Muscle layer of duodenum (tissue), 2 donors: ENCODE results near the gene CRHR2.

Source experiments
- H3K27ac ChIP-seq: one replicate; pipeline ENCODE4 v1.7.0; 2013; ENCODE audit warnings: mild to moderate bottlenecking, low read length
- H3K27me3 ChIP-seq: one replicate; pipeline ENCODE4 v1.7.0; 2013; ENCODE audit warnings: low read depth, mild to moderate bottlenecking, control low read depth, low read length
- H3K36me3 ChIP-seq, 2 donors: one replicate each; pipeline ENCODE4 v1.7.0; 2013; ENCODE audit warnings: low read length in 2 of 2, control low read depth in 1 of 2, mild to moderate bottlenecking in 1 of 2; ENCODE audit not compliant: insufficient read depth in 2 of 2, control insufficient read depth in 1 of 2
- H3K4me1 ChIP-seq, 2 donors: one replicate each; pipeline ENCODE4 v1.7.0; 2013; ENCODE audit warnings: low read length in 2 of 2, mild to moderate bottlenecking in 2 of 2, control low read depth in 1 of 2, moderate library complexity in 1 of 2; ENCODE audit not compliant: insufficient read depth in 2 of 2, control insufficient read depth in 1 of 2
- H3K4me3 ChIP-seq, 2 donors: one replicate each; pipeline ENCODE4 v1.7.0; 2013; ENCODE audit warnings: low read length in 2 of 2, low read depth in 1 of 2, mild to moderate bottlenecking in 1 of 2
- H3K9me3 ChIP-seq, 2 donors: one replicate each; pipeline ENCODE4 v1.7.0; 2013; ENCODE audit warnings: low read length in 2 of 2, control low read depth in 1 of 2, mild to moderate bottlenecking in 1 of 2; ENCODE audit not compliant: control insufficient read depth in 1 of 2
- donor health status: healthy.

Gene CRHR2

DNA sequence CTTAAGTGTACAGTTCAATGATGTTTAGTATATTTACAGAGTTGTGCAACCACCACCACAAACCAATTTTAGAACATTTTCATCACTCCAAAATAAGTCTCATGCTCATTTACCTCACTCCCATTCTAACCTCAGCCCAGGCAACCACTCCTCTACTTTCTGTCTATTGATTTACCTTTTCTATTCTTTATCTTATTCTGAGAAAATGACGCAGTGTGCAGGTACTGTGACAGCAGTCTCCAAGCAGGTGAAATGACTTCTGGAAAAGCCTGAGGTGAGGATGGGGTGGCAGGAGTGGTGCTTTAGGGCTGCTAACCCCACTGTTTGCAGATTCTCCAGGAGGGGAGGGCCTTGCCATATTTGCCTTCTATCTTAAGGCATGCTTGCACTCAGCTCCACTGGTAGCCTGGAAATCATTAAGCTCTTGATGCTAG, 48.0 kb downstream of the CRHR2 start:
- Histone ChIP-seq H3K4me3 (no peak overlapping the region), H3K4me1 (no peaks in the 10 kb centered on the region), H3K27me3 (no peaks in the 10 kb centered on the region), H3K27ac (no peak overlapping the region), H3K36me3 (peaks cover 42 to 58% of the 10 kb centered on the region in 2 donors), H3K9me3 (no peaks in the 10 kb centered on the region)

DNA sequence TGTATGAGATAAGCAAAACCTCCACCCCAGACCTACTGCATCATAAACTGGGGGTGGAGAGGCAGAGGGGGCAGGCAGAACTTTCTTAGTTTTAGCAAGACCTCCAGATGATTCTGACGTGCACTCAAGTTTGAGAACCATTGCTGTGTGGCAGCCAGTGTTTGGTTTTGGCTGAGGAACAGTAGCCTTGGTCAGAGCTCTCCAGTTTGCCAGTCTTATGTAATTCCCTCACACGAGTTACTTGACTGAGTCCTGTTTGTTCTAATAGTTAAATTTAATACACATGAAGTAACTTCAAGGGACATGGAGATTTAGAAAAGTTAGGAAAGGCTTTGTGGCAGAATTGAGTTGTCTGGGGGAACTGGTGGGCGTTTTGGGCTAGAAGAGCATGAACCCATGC, 49.0 kb downstream of the CRHR2 start:
- no peaks in the 10 kb centered on the region for H3K27me3 ChIP-seq
- no peak overlapping the region for H3K27ac ChIP-seq
- peaks cover 51 to 68% of the 10 kb centered on the region in 2 donors for H3K36me3 ChIP-seq
- H3K4me3 ChIP-seq, result no peak overlapping the region
- no peaks in the 10 kb centered on the region for H3K4me1 ChIP-seq
- no peaks in the 10 kb centered on the region for H3K9me3 ChIP-seq

DNA sequence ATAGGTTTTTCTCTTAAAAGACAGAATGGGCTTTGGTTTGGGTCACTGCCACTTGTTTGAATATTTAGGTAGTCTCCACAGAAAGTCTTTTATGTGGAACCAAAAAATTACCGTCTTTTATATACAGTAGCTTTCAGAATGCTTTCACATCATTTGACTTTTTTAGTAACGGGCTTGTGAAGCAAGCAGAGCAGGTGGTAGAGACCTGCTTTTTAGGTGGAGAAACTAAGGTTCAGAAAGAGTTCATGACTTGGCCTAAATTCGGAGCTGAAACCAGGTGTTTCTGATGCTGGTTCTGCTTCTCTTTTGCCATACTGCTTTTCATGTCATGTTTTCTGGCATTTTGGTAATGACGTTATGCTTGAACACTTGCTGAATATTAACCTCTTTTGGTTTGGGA, 51.3 kb downstream of the CRHR2 start:
- no peaks in the 10 kb centered on the region for H3K27me3 ChIP-seq
- H3K9me3 ChIP-seq, result no peaks in the 10 kb centered on the region
- H3K36me3 ChIP-seq, result peaks cover 55 to 79% of the 10 kb centered on the region in 2 donors
- H3K4me1 ChIP-seq, result no peaks in the 10 kb centered on the region
- no peak overlapping the region for H3K4me3 ChIP-seq
- no peak overlapping the region for H3K27ac ChIP-seq

DNA sequence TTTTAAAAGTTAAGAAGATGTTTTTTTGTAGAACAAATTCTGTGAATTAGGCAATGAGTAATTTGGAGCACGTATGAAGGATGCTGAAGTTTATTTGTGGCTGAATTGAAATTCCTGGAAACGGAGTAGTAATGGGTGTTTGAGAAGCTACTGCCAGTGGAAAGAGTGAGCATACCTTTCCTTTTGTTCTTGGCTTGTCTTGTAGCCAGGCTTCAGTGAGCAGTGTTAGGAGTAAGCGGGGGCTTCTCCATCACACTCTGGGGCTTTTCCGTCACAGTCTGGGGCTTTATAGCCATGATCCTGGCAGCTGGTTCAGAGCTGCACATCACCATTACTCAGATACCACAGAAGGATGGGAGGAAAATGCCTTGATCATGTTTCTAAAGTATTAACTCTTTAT, 55.2 kb downstream of the CRHR2 start:
- H3K4me1 ChIP-seq, result no peaks in the 10 kb centered on the region
- H3K9me3 ChIP-seq, result no peaks in the 10 kb centered on the region
- H3K27ac ChIP-seq, result no peak overlapping the region
- H3K36me3 ChIP-seq, result peaks cover 37 to 62% of the 10 kb centered on the region in 2 donors
- no peak overlapping the region for H3K4me3 ChIP-seq
- H3K27me3 ChIP-seq, result no peaks in the 10 kb centered on the region

DNA sequence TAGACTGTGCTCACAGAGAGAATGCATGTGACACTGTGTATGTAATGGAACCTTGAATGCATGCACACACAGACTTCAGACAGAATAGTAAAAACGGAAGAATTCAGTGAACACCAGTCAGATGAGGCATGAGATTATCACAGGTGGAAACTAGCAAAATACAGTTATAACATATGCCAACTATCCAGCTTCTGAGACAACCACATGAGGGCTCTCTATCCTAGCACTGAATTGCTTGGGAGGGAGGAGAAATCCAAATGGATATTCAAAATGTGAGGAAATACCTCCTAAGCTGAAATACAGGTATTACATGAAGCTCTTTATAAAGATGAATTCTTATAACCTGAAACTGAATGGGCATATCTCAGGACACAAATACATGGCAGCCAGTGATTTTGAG, 57.0 kb downstream of the CRHR2 start:
- Histone ChIP-seq H3K4me3 (no peak overlapping the region), H3K36me3 (peaks cover 46 to 61% of the 10 kb centered on the region in 2 donors), H3K27ac (no peak overlapping the region), H3K4me1 (no peaks in the 10 kb centered on the region), H3K27me3 (no peaks in the 10 kb centered on the region), H3K9me3 (no peaks in the 10 kb centered on the region)

DNA sequence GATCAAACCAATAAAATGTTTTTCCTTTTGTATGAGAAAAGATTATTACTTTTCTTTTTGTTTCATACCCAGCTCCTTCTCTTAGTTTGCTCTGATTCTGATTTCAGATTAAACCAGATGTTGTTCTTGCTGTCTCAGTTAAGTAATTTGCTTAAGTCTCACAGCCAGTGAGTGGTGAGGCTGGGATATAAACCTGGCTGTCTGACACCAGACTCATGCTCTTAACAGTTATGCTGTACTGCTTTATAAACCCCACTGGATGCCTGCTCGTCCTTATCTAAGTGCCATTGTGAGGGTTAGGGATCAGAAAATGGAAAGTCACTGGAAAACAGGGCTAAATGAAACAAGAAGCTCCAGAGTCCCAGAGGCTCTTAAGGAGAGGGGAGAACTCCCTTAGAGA, 63.3 kb downstream of the CRHR2 start:
- H3K9me3 ChIP-seq, result no peaks in the 10 kb centered on the region
- H3K4me1 ChIP-seq, result no peaks in the 10 kb centered on the region
- no peak overlapping the region for H3K4me3 ChIP-seq
- H3K27me3 ChIP-seq, result no peaks in the 10 kb centered on the region
- H3K27ac ChIP-seq, result no peak overlapping the region
- H3K36me3 ChIP-seq, result peaks cover 62 to 66% of the 10 kb centered on the region in 2 donors

DNA sequence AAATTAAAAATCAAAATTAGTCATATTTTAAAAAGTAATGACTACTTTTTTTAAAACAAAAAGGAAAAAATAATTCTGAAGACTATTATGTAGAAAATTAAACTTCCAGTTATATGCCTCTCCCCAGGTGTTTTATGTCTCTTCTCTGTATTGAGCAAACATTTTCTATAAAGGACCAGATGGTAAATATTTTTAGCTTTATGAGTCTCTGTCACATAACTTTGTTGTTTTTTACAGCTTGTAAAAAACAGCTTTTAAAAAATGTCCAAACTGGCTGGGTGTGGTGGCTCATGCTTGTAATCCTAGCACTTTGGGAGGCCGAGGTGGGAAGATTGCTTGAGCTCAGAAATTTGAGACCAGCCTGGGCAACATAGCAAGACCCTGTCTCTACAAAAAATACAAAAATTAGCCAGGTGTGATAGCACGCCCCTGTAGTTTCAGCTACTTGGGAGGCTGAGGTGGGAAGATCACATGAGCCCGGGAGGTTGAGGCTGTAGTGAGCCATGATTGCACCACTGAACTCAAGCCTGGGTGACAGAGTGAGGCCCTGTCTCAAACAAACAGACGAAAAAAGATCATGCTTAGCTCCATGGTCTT, 64.1 kb downstream of the CRHR2 start:
- H3K36me3 ChIP-seq, result peaks cover 63 to 64% of the 10 kb centered on the region in 2 donors

DNA sequence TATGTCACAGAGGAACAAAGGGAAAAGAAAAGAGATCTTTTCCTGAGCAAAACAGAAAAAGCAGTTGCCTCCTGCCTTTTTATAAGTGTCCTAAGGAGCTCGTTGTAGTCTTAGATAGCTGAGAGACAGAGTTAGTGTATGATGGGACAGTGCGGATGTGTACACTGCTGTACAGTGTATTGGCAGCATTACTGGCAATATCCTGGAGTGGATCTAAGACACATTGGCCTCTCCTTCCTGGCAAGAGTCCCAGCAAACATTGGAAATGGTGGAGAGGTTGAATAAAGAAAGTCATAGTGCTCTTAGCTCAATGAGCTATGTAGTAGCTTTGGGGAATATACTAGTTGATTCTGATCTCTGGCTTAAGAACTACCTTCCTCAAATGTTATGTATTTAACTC, 64.9 kb downstream of the CRHR2 start:
- H3K4me1 ChIP-seq, result no peaks in the 10 kb centered on the region
- H3K27ac ChIP-seq, result no peak overlapping the region
- no peak overlapping the region for H3K4me3 ChIP-seq
- H3K36me3 ChIP-seq, result peaks cover 68% of the 10 kb centered on the region in 2 donors
- H3K27me3 ChIP-seq, result no peaks in the 10 kb centered on the region
- no peaks in the 10 kb centered on the region for H3K9me3 ChIP-seq

More for the DNA sequence above, 64.1 kb downstream of the CRHR2 start:
- Histone ChIP-seq H3K27ac (no peak overlapping the region), H3K27me3 (no peaks in the 10 kb centered on the region), H3K9me3 (no peaks in the 10 kb centered on the region), H3K4me3 (no peak overlapping the region), H3K4me1 (no peaks in the 10 kb centered on the region)

DNA sequence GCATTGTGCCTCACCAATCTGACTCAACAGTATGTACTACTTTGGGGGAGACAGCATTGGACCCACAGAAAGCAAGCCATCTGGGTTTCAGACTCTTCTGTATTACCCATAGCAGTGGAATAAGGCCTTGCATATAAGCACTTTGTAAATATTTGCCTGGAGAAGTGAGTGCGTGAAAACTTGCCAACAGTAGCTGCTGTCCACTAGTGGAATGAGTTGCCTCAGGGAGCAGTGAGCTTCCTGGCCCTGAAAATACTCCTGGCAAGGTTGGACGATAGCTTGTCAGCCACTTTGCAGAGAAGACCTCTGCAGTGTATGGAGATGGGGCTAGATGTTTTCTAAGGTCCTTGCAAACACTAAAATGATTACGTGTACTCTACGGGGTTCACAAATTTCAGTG, 65.9 kb downstream of the CRHR2 start:
- Histone ChIP-seq H3K4me3 (no peak overlapping the region), H3K27me3 (no peaks in the 10 kb centered on the region), H3K4me1 (no peaks in the 10 kb centered on the region), H3K36me3 (peaks cover 63 to 65% of the 10 kb centered on the region in 2 donors), H3K9me3 (no peaks in the 10 kb centered on the region), H3K27ac (no peak overlapping the region)

DNA sequence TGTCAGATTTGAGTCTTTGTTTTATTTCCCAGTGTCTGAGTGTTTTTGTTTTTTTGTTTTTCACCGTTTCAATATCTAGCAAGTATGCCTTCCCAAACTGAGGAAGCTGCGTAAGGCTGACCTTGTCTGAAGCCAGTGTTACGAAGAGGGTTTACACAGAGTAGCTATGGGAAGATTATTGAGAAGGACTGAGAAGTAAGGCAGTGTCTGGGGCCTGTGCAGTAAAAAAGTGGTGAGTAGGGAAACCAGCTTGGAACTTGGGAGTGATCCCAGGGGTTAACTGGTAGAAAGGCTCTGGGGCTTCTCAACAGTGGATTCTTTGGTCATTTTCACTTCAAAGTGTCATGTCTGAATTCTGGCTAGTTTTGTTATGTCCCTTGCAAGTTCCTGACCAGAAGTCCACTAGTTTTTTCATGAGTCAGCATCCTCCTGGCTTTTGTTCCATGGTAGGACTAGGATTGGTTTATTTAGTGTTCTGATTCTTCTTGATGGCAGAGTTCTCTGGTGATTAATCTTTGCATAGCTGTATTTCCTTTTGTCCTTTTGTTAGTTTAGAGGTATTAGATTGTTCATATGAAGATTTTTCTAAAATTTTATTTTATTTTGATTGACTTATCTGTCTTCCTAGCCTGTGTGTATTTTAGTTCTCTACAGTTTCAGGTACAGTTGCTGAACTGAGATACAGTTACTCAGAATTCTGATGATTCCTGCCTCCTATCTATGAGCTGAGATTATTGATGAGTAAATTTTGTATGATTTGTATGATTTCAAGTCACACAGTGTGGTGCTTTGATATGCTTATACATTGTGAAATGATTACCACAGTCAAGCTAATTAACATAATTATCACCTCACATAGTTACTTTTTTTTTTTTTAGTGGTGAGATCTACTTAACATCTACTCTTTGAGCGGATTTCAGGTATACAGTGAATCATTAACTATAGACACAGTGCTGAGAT, 68.6 kb downstream of the CRHR2 start:
- H3K9me3 ChIP-seq, result no peaks in the 10 kb centered on the region
- H3K36me3 ChIP-seq, result peaks cover 62 to 70% of the 10 kb centered on the region in 2 donors
- no peak overlapping the region for H3K27ac ChIP-seq
- no peaks in the 10 kb centered on the region for H3K4me1 ChIP-seq
- no peaks in the 10 kb centered on the region for H3K27me3 ChIP-seq
- no peak overlapping the region for H3K4me3 ChIP-seq

DNA sequence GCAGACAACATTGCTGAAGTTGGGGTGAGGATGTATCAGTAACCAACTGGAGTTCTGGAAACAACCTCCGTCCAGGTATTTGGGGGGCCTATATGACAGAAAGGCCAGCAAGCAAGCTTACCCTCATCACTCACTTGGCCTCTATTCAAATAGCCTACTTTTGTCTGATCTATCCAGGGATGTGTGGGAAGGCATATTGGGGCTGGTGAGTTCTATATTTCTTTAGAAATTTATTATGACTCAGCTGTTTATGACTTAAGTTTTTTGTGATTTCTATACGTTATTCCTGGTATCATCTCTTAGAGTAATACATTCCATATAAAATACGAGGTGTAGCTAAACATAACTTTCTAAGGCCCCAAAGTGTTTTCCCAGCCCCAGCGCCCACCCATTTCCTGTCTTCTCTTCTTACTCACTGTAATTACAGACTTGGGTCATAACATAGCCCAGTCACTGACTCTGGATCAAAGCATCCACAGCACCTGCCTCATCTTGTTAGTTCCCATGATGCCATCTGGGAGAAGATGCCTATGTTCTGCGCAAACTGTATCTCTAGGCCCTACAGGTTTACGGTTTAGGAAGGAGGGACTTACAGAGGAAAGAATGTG, 69.5 kb downstream of the CRHR2 start:
- no peaks in the 10 kb centered on the region for H3K9me3 ChIP-seq
- H3K27ac ChIP-seq, result no peak overlapping the region
- no peaks in the 10 kb centered on the region for H3K4me1 ChIP-seq
- no peak overlapping the region for H3K4me3 ChIP-seq
- H3K27me3 ChIP-seq, result no peaks in the 10 kb centered on the region
- peaks cover 67 to 69% of the 10 kb centered on the region in 2 donors for H3K36me3 ChIP-seq
